Endothelial cell (in vitro differentiated cells): Measurements from ENCODE around the gene EVL. TPM values are rescaled to one million over a fixed set of nuclear protein-coding genes. Genes with fewer than 3 reads are reported as not detected.

Experiments
- DNase-seq: peaks from one replicate; pipeline ENCODE4 v3.0.0; 2021; ENCODE audit warnings: low spot score
- H3K27ac Mint-ChIP-seq: one replicate; pipeline ENCODE4 v1.8.0; 2021; ENCODE audit warnings: mixed read lengths, inconsistent platforms; ENCODE audit not compliant: unreplicated experiment
- H3K27me3 Mint-ChIP-seq: one replicate; pipeline ENCODE4 v1.8.0; 2021; ENCODE audit warnings: mild to moderate bottlenecking, moderate library complexity, mixed read lengths, inconsistent platforms; ENCODE audit not compliant: unreplicated experiment
- H3K36me3 Mint-ChIP-seq: one replicate; pipeline ENCODE4 v1.8.0; 2021; ENCODE audit warnings: mild to moderate bottlenecking, low read depth, mixed read lengths, inconsistent platforms; ENCODE audit not compliant: unreplicated experiment
- H3K4me1 Mint-ChIP-seq: one replicate; pipeline ENCODE4 v1.8.0; 2021; ENCODE audit warnings: mild to moderate bottlenecking, mixed read lengths, inconsistent platforms; ENCODE audit not compliant: unreplicated experiment
- H3K4me3 Mint-ChIP-seq: one replicate; pipeline ENCODE4 v1.8.0; 2021; ENCODE audit warnings: mild to moderate bottlenecking, mixed read lengths, inconsistent platforms; ENCODE audit not compliant: unreplicated experiment
- H3K9me3 Mint-ChIP-seq: one replicate; pipeline ENCODE4 v1.8.0; 2021; ENCODE audit warnings: mixed read lengths, inconsistent platforms; ENCODE audit not compliant: unreplicated experiment
- CTCF ChIP-seq: fragments of 200-600 bp; sonication (generic); IDR thresholded peaks from one replicate; pipeline ENCODE4 v1.5.0; 2021; ENCODE audit warnings: antibody characterized with exemption; ENCODE audit not compliant: unreplicated experiment
- total RNA-seq: library from RNA; stranded (reverse); fragmentation: NEBNext Ultra II Directional; extraction: Animal tissue kit (Norgen Biotek cat#: 25700); gene quantifications from one replicate; pipeline ENCODE4 v1.2.1, GENCODE V29; 2021; ENCODE audit not compliant: unreplicated experiment

The EVL gene
- total RNA-seq, 1 donor from 2014 or later: 142 TPM

GRCh38 chr14:100052819-100053218 lies 12.4 kb upstream of the EVL start:
- no peak overlapping the region for H3K27ac Mint-ChIP-seq
- peaks cover 6% of the 10 kb centered on the region for H3K27me3 Mint-ChIP-seq
- TF ChIP-seq CTCF: no peak
- no peak overlapping the region for H3K4me3 Mint-ChIP-seq
- no peak for DNase-seq
- peaks cover 3% of the 10 kb centered on the region for H3K4me1 Mint-ChIP-seq
- no peaks in the 10 kb centered on the region for H3K36me3 Mint-ChIP-seq
- no peaks in the 10 kb centered on the region for H3K9me3 Mint-ChIP-seq

- H3K9me3 Mint-ChIP-seq: no peaks in the 10 kb centered on the region
- H3K4me3 Mint-ChIP-seq: no peak overlapping the region
- TF ChIP-seq CTCF: no peak
- no peak overlapping the region for H3K27ac Mint-ChIP-seq
- peaks cover 3% of the 10 kb centered on the region for H3K4me1 Mint-ChIP-seq
- peaks cover 6% of the 10 kb centered on the region for H3K27me3 Mint-ChIP-seq
- H3K36me3 Mint-ChIP-seq: no peaks in the 10 kb centered on the region
- no peak for DNase-seq
Observed at GRCh38 chr14:100054316-100055075, 10.7 kb upstream of the EVL start.

- peaks cover 7% of the 10 kb centered on the region for H3K27me3 Mint-ChIP-seq
- H3K36me3 Mint-ChIP-seq: no peaks in the 10 kb centered on the region
- no peak overlapping the region for H3K27ac Mint-ChIP-seq
- H3K4me1 Mint-ChIP-seq: peaks cover 10% of the 10 kb centered on the region
- no peak for DNase-seq
- no peak for TF ChIP-seq CTCF
- H3K4me3 Mint-ChIP-seq: no peak overlapping the region
- H3K9me3 Mint-ChIP-seq: no peaks in the 10 kb centered on the region
Observed at GRCh38 chr14:100056431-100056830, 8.8 kb upstream of the EVL start.

- no peak for DNase-seq
- peaks cover 5% of the 10 kb centered on the region for H3K27me3 Mint-ChIP-seq
- no peaks in the 10 kb centered on the region for H3K9me3 Mint-ChIP-seq
- TF ChIP-seq CTCF: no peak
- H3K4me1 Mint-ChIP-seq: peaks cover 13% of the 10 kb centered on the region
- no peak overlapping the region for H3K27ac Mint-ChIP-seq
- H3K4me3 Mint-ChIP-seq: no peak overlapping the region
- H3K36me3 Mint-ChIP-seq: no peaks in the 10 kb centered on the region
Observed at GRCh38 chr14:100056964-100057795, 8.0 kb upstream of the EVL start.
